Endothelial cell of umbilical vein (primary cell): ENCODE results near the gene GSKIP. TPM values are rescaled to one million over a fixed set of nuclear protein-coding genes. Genes with fewer than 3 reads are reported as not detected.

Experiments
- BruUV-seq: library from RNA; stranded (reverse); fragments of 400-500 nt; replicated peaks from 2 replicates; lab custom pipeline; 2021; lab: Mats Ljungman, UMichigan
- CTCF ChIA-PET: fragments of 300-600, 350-600 bp; sonication (Branson Sonifier 250); formaldehyde crosslinking; loops from one replicate; lab custom pipeline; 2021; ENCODE audit warnings: antibody characterized with exemption, inconsistent platforms; lab: Charles Lee
- POLR2A ChIA-PET: fragments of 300-600, 350-600 bp; sonication (Branson Sonifier 250); formaldehyde crosslinking; loops from one replicate; lab custom pipeline; 2021; ENCODE audit warnings: antibody characterized with exemption, inconsistent platforms; lab: Charles Lee
- DNase-seq: peaks from one replicate; pipeline ENCODE4 v3.0.0-alpha.2; 2011; ENCODE audit warnings: low read depth, low spot score
- FAIRE-seq: peaks from 2 replicates; lab custom pipeline; 2011; peaks lifted over from hg19 to GRCh38; lab: Jason Lieb, UNC
- H2AFZ ChIP-seq: 2 replicates; pipeline ENCODE4 v1.6.0; 2012; ENCODE audit warnings: low read depth, low read length, control low read depth, inconsistent platforms
- H3K27ac ChIP-seq: 2 replicates; pipeline ENCODE4 v1.5.1; 2011; ENCODE audit warnings: low read depth, mild to moderate bottlenecking, control low read depth, low read length, moderate library complexity; ENCODE audit not compliant: insufficient read depth
- H3K27me3 ChIP-seq, 2 experiments: 2 replicates each; pipeline versions ENCODE4 v1.6.0 to v1.6.1; 2011; ENCODE audit warnings: low read length in 2 of 2, mixed read lengths in 1 of 2; ENCODE audit not compliant: control insufficient read depth in 2 of 2, insufficient read depth in 2 of 2
- H3K36me3 ChIP-seq, 2 experiments: 2 replicates in 1 of 2; 3 replicates in 1 of 2; pipeline ENCODE4 v1.5.1; 2011; ENCODE audit warnings: low read length in 2 of 2, mild to moderate bottlenecking in 1 of 2, moderate library complexity in 1 of 2; ENCODE audit not compliant: control insufficient read depth in 2 of 2, insufficient read depth in 2 of 2; ENCODE audit errors: extremely low read depth in 1 of 2
- H3K4me1 ChIP-seq: 3 replicates; pipeline ENCODE4 v1.5.1; 2011; ENCODE audit warnings: mild to moderate bottlenecking, low read length; ENCODE audit not compliant: control insufficient read depth, insufficient read depth; ENCODE audit errors: extremely low read depth
- H3K4me2 ChIP-seq: 2 replicates; pipeline ENCODE4 v1.6.1; 2011; ENCODE audit warnings: low read length, control low read depth, mixed read lengths; ENCODE audit not compliant: insufficient read depth
- H3K4me3 ChIP-seq, 3 experiments: fragments of 200-600 bp in 1 of 3; sonication (generic), shearing (Covaris generic) in 1 of 3; replicated peaks in 1 of 3; 2 replicates each; pipeline ENCODE4 v1.5.1; 2011 to 2016; ENCODE audit warnings: control low read depth in 3 of 3, low read length in 3 of 3, mild to moderate bottlenecking in 2 of 3, inconsistent platforms in 1 of 3, low read depth in 1 of 3, moderate library complexity in 1 of 3; ENCODE audit not compliant: insufficient read depth in 1 of 3
- H3K79me2 ChIP-seq: 2 replicates; pipeline ENCODE4 v1.6.0; 2012; ENCODE audit warnings: low read length, inconsistent platforms; ENCODE audit not compliant: control insufficient read depth, insufficient read depth
- H3K9ac ChIP-seq: replicated peaks from 2 replicates; pipeline ENCODE3; 2011; ENCODE audit warnings: low read length, control low read depth; ENCODE audit not compliant: insufficient read depth; ENCODE audit errors: extremely low read depth
- H3K9me1 ChIP-seq: replicated peaks from 3 replicates; pipeline ENCODE4 v1.6.0; 2011; ENCODE audit warnings: mild to moderate bottlenecking, low read length; ENCODE audit not compliant: control insufficient read depth, insufficient read depth; ENCODE audit errors: extremely low read depth
- H3K9me3 ChIP-seq: replicated peaks from 2 replicates; pipeline ENCODE4 v1.5.1; 2012; ENCODE audit warnings: low read length, inconsistent platforms; ENCODE audit not compliant: control insufficient read depth, insufficient read depth
- H4K20me1 ChIP-seq: replicated peaks from 2 replicates; pipeline ENCODE3; 2011; ENCODE audit warnings: mild to moderate bottlenecking, low read length; ENCODE audit not compliant: control insufficient read depth, insufficient read depth; ENCODE audit errors: extremely low read depth
- CTCF ChIP-seq, 2 donors: IDR thresholded peaks; 1 replicate in 1 of 2; 2 replicates in 1 of 2; pipeline ENCODE4 v1.5.1; 2011; ENCODE audit warnings: low read length in 2 of 2, mild to moderate bottlenecking in 2 of 2, moderate library complexity in 2 of 2, control low read depth in 1 of 2, inconsistent platforms in 1 of 2, low read depth in 1 of 2; ENCODE audit not compliant: insufficient read depth in 1 of 2; ENCODE audit errors: extremely low read depth in 1 of 2
- EZH2 ChIP-seq: IDR thresholded peaks from 2 replicates; pipeline ENCODE4 v1.6.1; 2012; ENCODE audit warnings: borderline replicate concordance, low read depth, mild to moderate bottlenecking, moderate library complexity, low read length, inconsistent platforms; ENCODE audit not compliant: severe bottlenecking
- FOS ChIP-seq: IDR thresholded peaks from 2 replicates; pipeline ENCODE4 v1.6.1; 2011; ENCODE audit warnings: mild to moderate bottlenecking, low read length, moderate library complexity, borderline replicate concordance; ENCODE audit not compliant: insufficient read depth
- GATA2 ChIP-seq: IDR thresholded peaks from 2 replicates; pipeline ENCODE4 v1.7.0; 2011; ENCODE audit warnings: low read depth, mild to moderate bottlenecking, moderate library complexity, mixed read lengths, low read length; ENCODE audit not compliant: insufficient read length, insufficient read depth
- JUN ChIP-seq: IDR thresholded peaks from 2 replicates; pipeline ENCODE4 v1.6.1; 2011; ENCODE audit warnings: borderline replicate concordance, low read depth; ENCODE audit not compliant: insufficient read length, insufficient read depth
- MYC ChIP-seq: IDR thresholded peaks from one replicate; pipeline ENCODE4 v1.6.1; 2011; ENCODE audit warnings: mild to moderate bottlenecking, low read depth, low read length
- POLR2A ChIP-seq: IDR thresholded peaks from 2 replicates; pipeline ENCODE4 v1.6.1; 2012; ENCODE audit warnings: low read depth, mild to moderate bottlenecking, control low read depth, low read length
- POLR2AphosphoS5 ChIP-seq: IDR thresholded peaks from 2 replicates; pipeline ENCODE4 v1.6.1; 2012; ENCODE audit warnings: low read depth, mild to moderate bottlenecking, control low read depth, low read length, moderate library complexity; ENCODE audit not compliant: insufficient read depth
- dilution Hi-C: fragments of 300-500 bp; cut with MboI; formaldehyde crosslinking; loops from one replicate; pipeline ENCODE4 v1.15.0; 2019; ENCODE audit warnings: low sequenced_read_pairs; ENCODE audit not compliant: extremely low pct_ligation_motif_present
- intact Hi-C: fragments of 100-400 bp; cut with micrococcal nuclease; formaldehyde crosslinking; loops from one replicate; pipeline ENCODE4 v1.10.0; 2022
- polyA plus RNA-seq, 4 experiments: library from polyadenylated mRNA; depleted of rRNA in 3 of 4; stranded (reverse) in 3 of 4; unstranded in 1 of 4; fragments of >200 nt; gene quantifications; 2 replicates each; pipeline versions ENCODE4 v1.2.1 to v1.2.3, GENCODE V29; 2011 to 2012; ENCODE audit warnings: missing spikeins in 1 of 4
- total RNA-seq: library from RNA; stranded (reverse); gene quantifications from 2 replicates; pipeline ENCODE4 v1.2.3, GENCODE V29; 2021

The GSKIP gene
- total and polyA plus RNA-seq, 2 donors (not counting 3 experiments of a cell fraction or from before 2014, with no cell fraction given): 9.2 to 15.9 TPM

GRCh38 chr14:96418075-96418474 lies 54.7 kb downstream of the GSKIP start:
- no peak for FAIRE-seq
- Histone ChIP-seq H3K36me3 (no peaks in the 10 kb centered on the region), H3K79me2 (no peaks in the 10 kb centered on the region), H4K20me1 (no peaks in the 10 kb centered on the region), H3K27me3 (no peaks in the 10 kb centered on the region), H3K9me1 (no peaks in the 10 kb centered on the region), H3K27ac (no peak overlapping the region), H3K9me3 (no peaks in the 10 kb centered on the region), H3K4me2 (no peak overlapping the region), H2AFZ (no peak overlapping the region), H3K9ac (no peak overlapping the region), H3K4me1 (no peaks in the 10 kb centered on the region), H3K4me3 (no peak overlapping the region)
- POLR2A ChIA-PET: no interaction called here
- intact Hi-C loops: no loop called here
- dilution Hi-C loops: no loop called here
- TF ChIP-seq MYC (no peak), EZH2 (no peak), POLR2AphosphoS5 (no peak), JUN (no peak), FOS (no peak), GATA2 (no peak), CTCF (IDR thresholded peaks at IDR 0.05; ENCODE audit: extremely low read depth in 1 of 2, insufficient read depth in 1 of 2, low read depth in 1 of 2, low read length in 2 of 2) (no peak), POLR2A (no peak)
- CTCF ChIA-PET: interaction anchor here (1.6 to 2.0 kb wide), 2 partner anchors 127 to 142 kb away, joined by 4 to 6 read pairs; no protein-coding TSS in a partner anchor
- no TSS peak for BruUV-seq
- no peak for DNase-seq
